ENCODE measurements around the gene CYB5R4.
"Not testable (repeated sequence)": the region's sequence is repeated elsewhere in the genome, so short reads cannot be mapped to it uniquely, and the experiment has no call there.

The CYB5R4 gene

DNA sequence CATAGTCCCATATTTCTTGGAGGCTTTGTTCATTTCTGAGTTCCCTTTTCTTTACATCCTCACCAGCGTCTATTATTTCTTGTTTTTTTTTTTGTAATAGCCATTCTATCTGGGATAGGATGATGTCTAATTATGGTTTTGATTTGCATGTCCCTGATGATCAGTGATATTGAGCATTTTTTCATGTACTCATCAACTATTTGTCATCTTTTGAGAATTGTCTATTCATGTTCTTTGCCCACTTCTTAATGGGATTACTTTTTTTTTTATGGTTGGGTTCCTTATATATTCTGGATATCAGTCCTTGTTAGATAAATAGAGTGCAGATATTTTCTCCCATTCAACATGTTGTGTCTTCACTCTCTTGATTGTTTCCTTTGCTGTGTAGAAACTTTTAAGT, 42.1 kb downstream of the CYB5R4 start:
- H3K9me3 Mint-ChIP-seq = no peaks in the 10 kb centered on the region
- H3K4me1 Mint-ChIP-seq = peaks cover 62% of the 10 kb centered on the region
- no peaks in the 10 kb centered on the region for H3K27me3 Mint-ChIP-seq
- ATAC-seq (replicated peaks; ENCODE audit: extremely low read depth, poor library complexity, severe bottlenecking) (no peak), DNase-seq (ENCODE audit: low spot score in 2 of 2) (no peak)
- no peak overlapping the region for H3K4me3 Mint-ChIP-seq
- peaks cover 1% of the 10 kb centered on the region for H3K36me3 Mint-ChIP-seq (ENCODE audit: insufficient read depth)
- H3K27ac Mint-ChIP-seq (ENCODE audit: low read depth) = no peak overlapping the region

DNA sequence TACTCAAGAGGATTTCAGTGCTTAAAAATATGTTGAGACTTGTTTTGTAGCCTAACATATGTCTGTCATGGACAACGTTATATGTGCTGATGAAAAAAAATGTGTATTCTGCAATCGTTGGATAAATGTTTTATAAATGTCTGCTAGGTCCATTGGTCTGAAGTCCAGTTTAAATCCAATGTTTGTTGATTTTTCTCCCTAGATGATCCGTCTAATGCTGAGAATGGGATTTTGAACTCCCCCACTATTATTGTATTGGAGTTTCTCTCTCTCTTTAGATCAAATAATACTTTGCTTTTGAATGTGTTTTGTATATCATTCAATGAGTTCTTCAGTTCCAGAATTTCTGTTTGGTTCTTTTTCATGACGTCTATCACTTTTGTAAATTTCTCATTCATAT, 44.9 kb downstream of the CYB5R4 start:
- peaks cover 69% of the 10 kb centered on the region for H3K4me1 Mint-ChIP-seq
- H3K4me3 Mint-ChIP-seq = no peak overlapping the region
- H3K9me3 Mint-ChIP-seq = peaks cover 5% of the 10 kb centered on the region
- H3K36me3 Mint-ChIP-seq (ENCODE audit: insufficient read depth) = peaks cover 1% of the 10 kb centered on the region
- no peak for DNase-seq (ENCODE audit: low spot score in 2 of 2)
- H3K27ac Mint-ChIP-seq (ENCODE audit: low read depth) = no peak overlapping the region
- no peak for ATAC-seq (replicated peaks; ENCODE audit: extremely low read depth, poor library complexity, severe bottlenecking)
- H3K27me3 Mint-ChIP-seq = no peaks in the 10 kb centered on the region

DNA sequence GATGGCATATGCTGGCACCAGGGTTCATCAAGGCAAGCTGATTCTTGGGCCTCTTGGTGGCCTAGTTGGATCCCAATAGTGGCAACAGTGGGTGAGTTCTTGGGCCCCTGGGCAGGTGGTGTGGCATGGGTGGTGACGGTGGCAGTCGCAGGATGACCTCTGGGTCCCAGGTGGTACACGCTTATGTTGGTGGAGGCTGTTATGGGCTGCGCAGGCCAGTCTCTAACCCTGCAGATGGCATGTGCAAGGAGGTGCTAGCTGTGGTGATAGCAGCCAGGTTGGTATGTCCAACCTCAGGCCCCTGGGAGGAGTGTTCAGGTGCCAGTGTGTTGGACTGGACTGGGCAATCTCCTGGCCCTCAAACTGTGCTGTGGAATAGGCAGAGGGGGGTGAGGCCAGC, 46.2 kb downstream of the CYB5R4 start:
- Mint-ChIP-seq H3K4me1 (peaks cover 66% of the 10 kb centered on the region), H3K36me3 (ENCODE audit: insufficient read depth) (peaks cover 7% of the 10 kb centered on the region), H3K9me3 (peaks cover 5% of the 10 kb centered on the region), H3K4me3 (no peak overlapping the region), H3K27me3 (no peaks in the 10 kb centered on the region), H3K27ac (ENCODE audit: low read depth) (no peak overlapping the region)
- no peak for DNase-seq (ENCODE audit: low spot score in 2 of 2)
- ATAC-seq (replicated peaks; ENCODE audit: extremely low read depth, poor library complexity, severe bottlenecking) = no peak

DNA sequence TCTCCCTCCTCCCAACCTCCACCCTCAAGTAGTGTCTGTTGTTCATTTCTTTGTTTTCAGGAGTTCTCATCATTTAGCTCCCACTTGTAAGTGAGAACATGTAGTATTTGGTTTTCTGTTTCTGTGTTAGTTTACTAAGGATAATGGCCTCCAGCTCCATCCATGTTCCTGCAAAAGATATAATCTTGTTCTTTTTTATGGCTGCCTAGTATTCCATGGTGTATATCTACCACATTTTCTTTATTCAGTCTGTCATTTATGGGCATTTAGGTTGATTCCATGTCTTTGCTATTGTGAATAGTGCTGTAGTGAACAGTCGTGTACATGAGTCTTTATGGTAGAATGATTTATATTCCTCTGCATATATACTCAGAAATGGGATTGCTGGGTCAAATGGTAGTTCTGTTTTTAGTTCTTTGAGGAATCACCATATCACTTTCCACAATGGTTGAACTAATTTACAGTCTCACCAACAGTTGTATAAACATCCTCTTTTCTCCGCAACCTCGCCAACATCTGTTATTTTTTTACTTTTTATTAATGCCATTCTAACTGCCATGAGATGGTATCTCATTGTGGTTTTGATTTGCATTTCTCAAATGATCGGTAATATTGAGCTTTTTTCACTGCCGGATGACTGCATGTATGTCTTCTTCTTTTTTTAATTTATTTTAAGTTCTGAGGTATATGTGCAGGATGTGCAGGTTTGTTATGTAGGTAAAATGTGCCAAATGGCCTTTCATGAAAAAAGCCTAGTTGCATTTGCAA, 48.3 kb downstream of the CYB5R4 start:
- H3K4me3 Mint-ChIP-seq; DNase-seq (ENCODE audit: low spot score in 2 of 2); ATAC-seq (replicated peaks; ENCODE audit: extremely low read depth, poor library complexity, severe bottlenecking); H3K9me3 Mint-ChIP-seq; H3K27me3 Mint-ChIP-seq; H3K27ac Mint-ChIP-seq (ENCODE audit: low read depth): not testable (repeated sequence)
- Mint-ChIP-seq H3K4me1 (peaks cover 44% of the 10 kb centered on the region), H3K36me3 (ENCODE audit: insufficient read depth) (peaks cover 12% of the 10 kb centered on the region)

DNA sequence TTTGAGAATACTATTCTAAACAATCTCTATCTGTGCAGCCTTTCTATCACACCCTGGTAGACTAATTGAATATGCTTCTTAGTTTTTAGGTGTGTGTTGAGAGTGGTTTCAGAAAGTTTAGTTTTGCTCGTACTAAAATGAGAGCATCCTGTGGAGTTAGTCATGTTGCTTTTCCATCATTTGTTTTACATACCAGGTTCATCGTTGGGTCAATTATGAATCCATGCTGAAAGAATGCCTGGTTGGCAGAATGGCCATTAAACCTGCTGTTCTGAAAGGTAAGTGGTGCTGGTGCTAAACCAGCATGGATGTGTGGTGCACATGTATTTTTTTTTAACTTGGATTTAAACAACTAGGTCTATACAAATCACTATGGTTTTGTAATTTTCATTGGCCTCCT, 49.3 kb downstream of the CYB5R4 start:
- peaks cover 34% of the 10 kb centered on the region for H3K4me1 Mint-ChIP-seq
- peaks cover 12% of the 10 kb centered on the region for H3K36me3 Mint-ChIP-seq (ENCODE audit: insufficient read depth)
- DNase-seq (ENCODE audit: low spot score in 2 of 2) (no peak), ATAC-seq (replicated peaks; ENCODE audit: extremely low read depth, poor library complexity, severe bottlenecking) (no peak)
- H3K4me3 Mint-ChIP-seq = no peak overlapping the region
- H3K27me3 Mint-ChIP-seq = no peaks in the 10 kb centered on the region
- H3K27ac Mint-ChIP-seq (ENCODE audit: low read depth) = no peak overlapping the region
- H3K9me3 Mint-ChIP-seq = peaks cover 5% of the 10 kb centered on the region

DNA sequence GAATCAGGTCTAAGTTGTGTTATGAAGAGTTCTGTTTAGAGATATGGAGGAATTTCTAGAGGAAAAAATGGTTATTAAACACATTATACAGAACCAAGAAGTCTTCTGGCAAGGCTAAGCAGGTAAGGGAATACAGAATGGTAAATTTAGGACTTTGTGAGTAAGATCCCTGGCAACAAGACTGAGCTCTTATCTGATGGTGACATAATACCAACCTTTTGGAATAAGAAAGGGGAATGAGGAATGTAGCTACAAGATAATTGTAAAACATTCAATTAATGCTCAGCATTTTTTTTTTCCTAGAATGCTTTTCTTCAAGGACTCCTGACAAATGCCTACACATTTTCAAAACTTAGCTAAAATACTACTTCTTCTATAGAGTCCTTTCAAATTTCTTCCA, 51.8 kb downstream of the CYB5R4 start:
- Mint-ChIP-seq H3K27ac (ENCODE audit: low read depth) (no peak overlapping the region), H3K4me3 (no peak overlapping the region), H3K9me3 (peaks cover 5% of the 10 kb centered on the region), H3K27me3 (no peaks in the 10 kb centered on the region), H3K4me1 (peaks cover 29% of the 10 kb centered on the region), H3K36me3 (ENCODE audit: insufficient read depth) (peaks cover 13% of the 10 kb centered on the region)
- ATAC-seq (replicated peaks; ENCODE audit: extremely low read depth, poor library complexity, severe bottlenecking) (no peak), DNase-seq (ENCODE audit: low spot score in 2 of 2) (no peak)

DNA sequence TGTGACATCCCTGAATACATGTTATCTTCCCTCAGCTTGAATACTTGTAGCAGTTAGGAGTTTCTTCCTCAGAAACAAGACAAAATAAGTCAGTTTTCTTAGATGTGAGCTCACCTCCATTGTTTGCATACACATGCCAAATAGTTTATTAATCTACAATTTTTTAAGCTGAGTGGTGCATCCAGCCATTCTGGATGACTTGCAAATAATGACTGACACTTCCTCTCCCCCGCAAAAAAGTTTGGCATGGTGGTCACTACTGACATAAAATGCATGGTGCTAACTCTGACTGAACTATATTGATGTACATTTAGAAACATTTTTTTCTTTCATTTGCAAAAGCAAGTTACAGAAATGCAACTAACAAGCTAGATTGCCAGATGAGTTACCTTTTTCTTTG, 55.5 kb downstream of the CYB5R4 start:
- Mint-ChIP-seq H3K36me3 (ENCODE audit: insufficient read depth) (peaks cover 12% of the 10 kb centered on the region), H3K9me3 (no peaks in the 10 kb centered on the region), H3K4me1 (peaks cover 12% of the 10 kb centered on the region), H3K27me3 (no peaks in the 10 kb centered on the region), H3K27ac (ENCODE audit: low read depth) (no peak overlapping the region), H3K4me3 (no peak overlapping the region)
- no peak for ATAC-seq (replicated peaks; ENCODE audit: extremely low read depth, poor library complexity, severe bottlenecking)
- DNase-seq (ENCODE audit: low spot score in 2 of 2) = no peak

DNA sequence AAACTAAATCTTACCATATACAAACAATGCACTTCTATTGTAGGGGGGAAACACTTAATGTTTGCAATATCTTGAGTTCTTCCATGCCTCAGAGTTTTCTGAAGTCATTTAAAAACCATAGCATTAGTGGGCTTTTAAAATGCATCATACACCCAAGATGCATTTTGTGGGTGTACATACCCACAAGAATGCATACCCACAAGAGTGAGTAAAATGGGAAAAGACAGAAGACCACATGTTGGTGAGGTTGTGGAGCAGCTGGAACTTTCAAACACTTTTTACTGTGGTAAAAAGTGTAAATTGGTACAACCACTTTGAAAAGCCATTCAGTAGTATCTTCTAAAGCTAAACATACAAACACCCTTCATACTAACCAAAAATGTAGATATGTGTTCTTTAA, 57.5 kb downstream of the CYB5R4 start:
- Mint-ChIP-seq H3K4me1 (peaks cover 5% of the 10 kb centered on the region), H3K36me3 (ENCODE audit: insufficient read depth) (peaks cover 11% of the 10 kb centered on the region), H3K27me3 (no peaks in the 10 kb centered on the region), H3K9me3 (no peaks in the 10 kb centered on the region), H3K4me3 (no peak overlapping the region), H3K27ac (ENCODE audit: low read depth) (no peak overlapping the region)
- ATAC-seq (replicated peaks; ENCODE audit: extremely low read depth, poor library complexity, severe bottlenecking) = no peak
- no peak for DNase-seq (ENCODE audit: low spot score in 2 of 2)

GRCh38 chr6:83920017-83920416, 60.5 kb downstream of the CYB5R4 start:
- DNase-seq (ENCODE audit: low spot score in 2 of 2) = no peak

GRCh38 chr6:83921315-83921714, 61.8 kb downstream of the CYB5R4 start:
- Mint-ChIP-seq H3K4me1 (no peaks in the 10 kb centered on the region), H3K27ac (ENCODE audit: low read depth) (no peak overlapping the region), H3K36me3 (ENCODE audit: insufficient read depth) (peaks cover 20% of the 10 kb centered on the region), H3K27me3 (no peaks in the 10 kb centered on the region), H3K9me3 (no peaks in the 10 kb centered on the region), H3K4me3 (no peak overlapping the region)
- no peak for DNase-seq (ENCODE audit: low spot score in 2 of 2)
- ATAC-seq (replicated peaks; ENCODE audit: extremely low read depth, poor library complexity, severe bottlenecking) = no peak

More at GRCh38 chr6:83920017-83920416, 60.5 kb downstream of the CYB5R4 start:
- ATAC-seq (replicated peaks; ENCODE audit: extremely low read depth, poor library complexity, severe bottlenecking) = no peak
- Mint-ChIP-seq H3K27ac (ENCODE audit: low read depth) (no peak overlapping the region), H3K4me3 (no peak overlapping the region), H3K27me3 (no peaks in the 10 kb centered on the region), H3K9me3 (no peaks in the 10 kb centered on the region), H3K36me3 (ENCODE audit: insufficient read depth) (peaks cover 20% of the 10 kb centered on the region), H3K4me1 (peaks cover 3% of the 10 kb centered on the region)

- ATAC-seq (replicated peaks; ENCODE audit: extremely low read depth, poor library complexity, severe bottlenecking) (no peak), DNase-seq (ENCODE audit: low spot score in 2 of 2) (no peak)
- Mint-ChIP-seq H3K27me3 (no peaks in the 10 kb centered on the region), H3K4me3 (no peak overlapping the region), H3K27ac (ENCODE audit: low read depth) (no peak overlapping the region), H3K36me3 (ENCODE audit: insufficient read depth) (peaks cover 29% of the 10 kb centered on the region), H3K9me3 (no peaks in the 10 kb centered on the region), H3K4me1 (no peaks in the 10 kb centered on the region)
These were observed 68.0 kb downstream of the CYB5R4 start for GRCh38 chr6:83927470-83927869.

DNA sequence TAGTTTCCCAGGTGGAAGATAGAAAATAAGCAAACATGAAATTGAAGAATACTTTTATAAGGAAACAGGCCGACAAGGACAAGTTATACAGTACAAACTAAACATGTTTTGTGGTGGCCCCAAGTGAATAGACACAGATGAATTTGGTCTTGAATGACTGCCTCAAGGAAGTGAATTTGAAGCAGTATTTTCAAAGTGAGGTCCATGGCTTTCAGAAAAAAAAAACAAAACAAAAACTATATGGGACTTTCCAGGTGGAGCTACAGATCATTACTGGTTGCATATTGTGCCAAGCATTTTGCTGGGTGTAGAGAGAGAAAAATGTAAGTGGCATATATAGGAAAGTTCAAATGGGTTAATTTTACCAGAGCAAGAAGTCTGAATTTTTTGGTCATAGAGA, 68.8 kb downstream of the CYB5R4 start:
- peaks cover 29% of the 10 kb centered on the region for H3K36me3 Mint-ChIP-seq (ENCODE audit: insufficient read depth)
- no peak for DNase-seq (ENCODE audit: low spot score in 2 of 2)
- no peaks in the 10 kb centered on the region for H3K9me3 Mint-ChIP-seq
- H3K4me3 Mint-ChIP-seq = no peak overlapping the region
- no peaks in the 10 kb centered on the region for H3K4me1 Mint-ChIP-seq
- ATAC-seq (replicated peaks; ENCODE audit: extremely low read depth, poor library complexity, severe bottlenecking) = no peak
- no peak overlapping the region for H3K27ac Mint-ChIP-seq (ENCODE audit: low read depth)
- no peaks in the 10 kb centered on the region for H3K27me3 Mint-ChIP-seq

DNA sequence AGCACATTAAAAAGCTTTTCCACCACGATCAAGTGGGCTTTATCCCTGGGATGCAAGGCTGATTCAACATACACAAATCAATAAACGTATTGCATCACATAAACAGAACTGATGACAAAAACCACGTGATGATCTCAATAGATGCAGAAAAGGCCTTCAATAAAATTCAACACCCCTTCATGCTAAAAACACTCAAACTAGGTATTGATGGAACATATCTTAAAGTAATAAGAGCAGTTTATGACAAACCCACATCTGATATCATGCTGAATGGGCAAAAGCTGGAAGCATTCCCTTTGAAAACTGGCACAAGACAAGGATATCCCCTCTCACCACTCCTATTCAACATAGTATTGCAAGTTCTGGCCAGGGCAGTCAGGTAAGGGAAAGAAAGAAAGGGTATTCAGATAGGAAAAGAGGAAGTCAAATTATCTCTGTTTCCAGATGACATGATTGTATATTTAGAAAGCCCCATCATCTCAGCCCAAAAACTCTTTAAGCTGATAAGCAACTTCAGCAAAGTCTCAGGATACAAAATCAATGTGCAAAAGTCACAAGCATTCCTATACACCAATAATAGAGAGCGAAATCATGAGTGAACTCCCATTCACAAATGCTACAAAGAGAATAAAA, 86.8 kb downstream of the CYB5R4 start:
- H3K4me3 Mint-ChIP-seq; H3K4me1 Mint-ChIP-seq; H3K27ac Mint-ChIP-seq (ENCODE audit: low read depth); H3K36me3 Mint-ChIP-seq (ENCODE audit: insufficient read depth); H3K27me3 Mint-ChIP-seq; DNase-seq (ENCODE audit: low spot score in 2 of 2); ATAC-seq (replicated peaks; ENCODE audit: extremely low read depth, poor library complexity, severe bottlenecking): not testable (repeated sequence)
- peaks cover 30% of the 10 kb centered on the region for H3K9me3 Mint-ChIP-seq
